ENCODE data around the gene CCL4L2. TPM values are rescaled to one million over a fixed set of nuclear protein-coding genes. Genes with fewer than 3 reads are reported as not detected.
"Not testable (repeated sequence)": the region's sequence is repeated elsewhere in the genome, so short reads cannot be mapped to it uniquely, and the experiment has no call there.

The CCL4L2 gene
- total and polyA plus RNA-seq, 2 donors, result 0.25 to 2.0 TPM

GRCh38 chr17:36220737-36221580 is 10.1 kb downstream of the CCL4L2 start:
- not testable (repeated sequence) for H3K27ac ChIP-seq (ENCODE audit: low read depth); DNase-seq (ENCODE audit: extremely low spot score); H3K4me1 ChIP-seq (ENCODE audit: insufficient read depth); H3K36me3 ChIP-seq (ENCODE audit: insufficient read depth); H3K4me3 ChIP-seq (ENCODE audit: low read depth, low read length)
- WGBS, result 71% methylated on average over 3 of the region's 3 CpGs

- not testable (repeated sequence) for DNase-seq (ENCODE audit: extremely low spot score)
Observed at GRCh38 chr17:36221581-36222100, 10.8 kb downstream of the CCL4L2 start.

GRCh38 chr17:36222967-36223366 is 12.1 kb downstream of the CCL4L2 start:
- H3K4me3 ChIP-seq (ENCODE audit: low read depth, low read length); H3K36me3 ChIP-seq (ENCODE audit: insufficient read depth); H3K4me1 ChIP-seq (ENCODE audit: insufficient read depth); H3K27ac ChIP-seq (ENCODE audit: low read depth); DNase-seq (ENCODE audit: extremely low spot score): not testable (repeated sequence)
- 90% methylated on average over 12 of the region's 12 CpGs for WGBS

More at GRCh38 chr17:36221581-36222100, 10.8 kb downstream of the CCL4L2 start:
- H3K4me3 ChIP-seq (ENCODE audit: low read depth, low read length); H3K36me3 ChIP-seq (ENCODE audit: insufficient read depth); H3K27ac ChIP-seq (ENCODE audit: low read depth); H3K4me1 ChIP-seq (ENCODE audit: insufficient read depth): not testable (repeated sequence)
- 82% methylated on average over 4 of the region's 4 CpGs for WGBS

GRCh38 chr17:36229644-36230043 is 18.8 kb downstream of the CCL4L2 start:
- not testable (repeated sequence) for DNase-seq (ENCODE audit: extremely low spot score); H3K27ac ChIP-seq (ENCODE audit: low read depth); H3K4me3 ChIP-seq (ENCODE audit: low read depth, low read length); H3K4me1 ChIP-seq (ENCODE audit: insufficient read depth); H3K36me3 ChIP-seq (ENCODE audit: insufficient read depth)
- 52% methylated on average over 4 of the region's 5 CpGs for WGBS

- 78% methylated on average over 3 of the region's 4 CpGs for WGBS
- not testable (repeated sequence) for DNase-seq (ENCODE audit: extremely low spot score); H3K4me3 ChIP-seq (ENCODE audit: low read depth, low read length); H3K36me3 ChIP-seq (ENCODE audit: insufficient read depth); H3K4me1 ChIP-seq (ENCODE audit: insufficient read depth); H3K27ac ChIP-seq (ENCODE audit: low read depth)
Observed at GRCh38 chr17:36242046-36242445, 31.2 kb downstream of the CCL4L2 start.

Small RNA genes lying within 50 kb of the gene (small RNA-seq; reads per million reads assigned to genes)
- gene AC243829.3 (not detected), gene AC243829.6 (not detected)

Other genes with a start within 250 kb of the CCL4L2 start
- 0.21 TPM for gene CCL16, start 229.6 kb upstream of the CCL4L2 start, total RNA-seq
- 0.29 TPM for gene CCL16, start 229.6 kb upstream of the CCL4L2 start, polyA plus RNA-seq
- 3.3 TPM for gene CCL14, start 224.3 kb upstream of the CCL4L2 start, total RNA-seq
- gene CCL14, start 224.3 kb upstream of the CCL4L2 start, polyA plus RNA-seq, result 184 TPM
- gene CCL15, start 209.5 kb upstream of the CCL4L2 start, total RNA-seq, result 6.2 TPM
- 1.3 TPM for gene CCL15, start 209.5 kb upstream of the CCL4L2 start, polyA plus RNA-seq
- 0.85 TPM for gene CCL23, start 193.1 kb upstream of the CCL4L2 start, total RNA-seq
- 16.9 TPM for gene CCL23, start 193.1 kb upstream of the CCL4L2 start, polyA plus RNA-seq
- gene CCL18, start 146.8 kb upstream of the CCL4L2 start, total RNA-seq, result not detected
- gene CCL18, start 146.8 kb upstream of the CCL4L2 start, polyA plus RNA-seq, result 1.5 TPM
- 3.6 TPM for gene CCL3, start 120.9 kb upstream of the CCL4L2 start, total RNA-seq
- 2.6 TPM for gene CCL3, start 120.9 kb upstream of the CCL4L2 start, polyA plus RNA-seq
- 2.4 TPM for gene CCL4, start 107.2 kb upstream of the CCL4L2 start, total RNA-seq
- 3.1 TPM for gene CCL4, start 107.2 kb upstream of the CCL4L2 start, polyA plus RNA-seq
- 2.1 TPM for gene TBC1D3B, start 34.4 kb upstream of the CCL4L2 start, total RNA-seq
- gene TBC1D3B, start 34.4 kb upstream of the CCL4L2 start, polyA plus RNA-seq, result 2.1 TPM
- 0.69 TPM for gene CCL3L1, start 14.3 kb upstream of the CCL4L2 start, total RNA-seq
- 0.11 TPM for gene CCL3L1, start 14.3 kb upstream of the CCL4L2 start, polyA plus RNA-seq
- gene TBC1D3I, start 53.5 kb downstream of the CCL4L2 start, total RNA-seq, result not detected
- gene TBC1D3I, start 53.5 kb downstream of the CCL4L2 start, polyA plus RNA-seq, result not detected
- not detected for gene TBC1D3G, start 112.8 kb downstream of the CCL4L2 start, total RNA-seq
- gene TBC1D3G, start 112.8 kb downstream of the CCL4L2 start, polyA plus RNA-seq, result not detected
- not detected for gene TBC1D3H, start 177.4 kb downstream of the CCL4L2 start, total RNA-seq
- gene TBC1D3H, start 177.4 kb downstream of the CCL4L2 start, polyA plus RNA-seq, result 0.33 TPM